PC-9 (cell line): Measurements from ENCODE around the gene VEGFB. TPM values are rescaled to one million over a fixed set of nuclear protein-coding genes. Genes with fewer than 3 reads are reported as not detected.
A peak's percentile ranks its signal among the peaks of the same experiment; 100 is the strongest.

ENCODE experiments used
- BruUV-seq: library from RNA; stranded (reverse); fragments of 400-500 nt; replicated peaks from 2 replicates; lab custom pipeline; 2021; lab: Mats Ljungman, UMichigan
- CTCF ChIA-PET: fragments of 300-600 bp; sonication (Branson Sonifier 250); formaldehyde crosslinking; loops from one replicate; lab custom pipeline; 2022; ENCODE audit warnings: antibody characterized with exemption; lab: Charles Lee
- POLR2A ChIA-PET: fragments of 300-600 bp; sonication (Branson Sonifier 250); formaldehyde crosslinking; loops from one replicate; lab custom pipeline; 2022; ENCODE audit warnings: antibody characterized with exemption; ENCODE audit not compliant: unreplicated experiment; lab: Charles Lee
- DNase-seq, 2 experiments: peaks; one replicate each; pipeline versions ENCODE4 v3.0.0 to v3.0.0-alpha.2; 2015 to 2022; ENCODE audit warnings: mixed read lengths in 1 of 2
- H2AFZ ChIP-seq: fragments of 200-600 bp; sonication (generic); 2 replicates; pipeline ENCODE4 v1.8.1; 2017; ENCODE audit warnings: antibody characterized with exemption
- H3F3A ChIP-seq: fragments of 200-600 bp; sonication (generic); 2 replicates; pipeline ENCODE4 v1.8.1; 2017; ENCODE audit warnings: antibody characterized with exemption, mild to moderate bottlenecking, low read depth; ENCODE audit not compliant: insufficient read depth
- H3K27ac ChIP-seq: fragments of 200-600 bp; sonication (generic); 2 replicates; pipeline ENCODE4 v1.6.1; 2016; ENCODE audit warnings: mixed run types
- H3K27me3 ChIP-seq: fragments of 200-600 bp; sonication (generic); 2 replicates; pipeline ENCODE4 v1.6.1; 2016; ENCODE audit warnings: low read depth, mixed run types; ENCODE audit not compliant: insufficient read depth
- H3K36me3 ChIP-seq: fragments of 200-600 bp; sonication (generic); 2 replicates; pipeline ENCODE4 v1.6.1; 2016; ENCODE audit warnings: low read depth, mixed run types
- H3K4me1 ChIP-seq: fragments of 200-600 bp; sonication (generic); replicated peaks from 2 replicates; pipeline ENCODE4 v1.6.1; 2016; ENCODE audit warnings: mixed run types; ENCODE audit not compliant: insufficient read depth
- H3K4me2 ChIP-seq: fragments of 200-600 bp; sonication (generic); 2 replicates; pipeline ENCODE4 v1.6.1; 2017; ENCODE audit warnings: mixed run types
- H3K4me3 ChIP-seq: fragments of 200-600 bp; sonication (generic); 2 replicates; pipeline ENCODE4 v1.6.1; 2016; ENCODE audit warnings: mixed run types
- H3K79me2 ChIP-seq: fragments of 200-600 bp; sonication (generic); 2 replicates; pipeline ENCODE4 v1.6.1; 2017; ENCODE audit warnings: low read depth, mixed run types
- H3K9me2 ChIP-seq: fragments of 200-600 bp; sonication (generic); 2 replicates; pipeline ENCODE4 v1.8.1; 2017; ENCODE audit warnings: mild to moderate bottlenecking; ENCODE audit not compliant: insufficient read depth
- H3K9me3 ChIP-seq: fragments of 200-600 bp; sonication (generic); 2 replicates; pipeline ENCODE4 v1.8.1; 2016; ENCODE audit warnings: low read depth; ENCODE audit not compliant: insufficient read depth
- H4K20me1 ChIP-seq: fragments of 200-600 bp; sonication (generic); 2 replicates; pipeline ENCODE4 v1.8.1; 2017; ENCODE audit not compliant: insufficient read depth
- EZH2 ChIP-seq: fragments of 200-600 bp; sonication (generic); IDR thresholded peaks from 2 replicates; pipeline ENCODE4 v1.8.0; 2017; ENCODE audit warnings: antibody characterized with exemption, low read depth
- intact Hi-C: fragments of 100-400 bp; cut with micrococcal nuclease; formaldehyde crosslinking; loops from one replicate; pipeline ENCODE4 v1.10.0; 2022; ENCODE audit not compliant: unreplicated experiment
- total RNA-seq: library from RNA; stranded (reverse); gene quantifications from 2 replicates; pipeline ENCODE4 v1.2.3, GENCODE V29; 2021
- TF ChIP-seq, protein P1 (sequence below): fragments of 200-600 bp; sonication (generic); conservative IDR thresholded peaks from 2 replicates; pipeline ENCODE4 v1.6.1; 2017; ENCODE audit warnings: mixed run types, antibody characterized with exemption, mild to moderate bottlenecking, moderate library complexity

Gene VEGFB
- total RNA-seq, 1 experiment from 2014 or later = 129 TPM

GRCh38 chr11:64268893-64269539 is 34.6 kb downstream of the VEGFB start:
- Histone ChIP-seq H3K27ac (peak overlapping the region; percentile 89), H3K9me2 (no peaks in the 10 kb centered on the region), H3K36me3 (no peaks in the 10 kb centered on the region), H3K79me2 (peaks cover 22% of the 10 kb centered on the region), H3K9me3 (no peaks in the 10 kb centered on the region), H3K4me1 (peaks cover 25% of the 10 kb centered on the region), H3K4me2 (peak overlapping the region; percentile 91), H3K4me3 (peak overlapping the region; percentile 63), H4K20me1 (no peaks in the 10 kb centered on the region), H3F3A (peaks cover 49% of the 10 kb centered on the region), H3K27me3 (no peaks in the 10 kb centered on the region), H2AFZ (peak overlapping the region; percentile 78)
- no TSS peak for BruUV-seq
- ChIA-PET CTCF (interaction anchor here (0.5 to 1.3 kb wide), 4 partner anchors 17 to 1064 kb away, joined by 3 to 6 read pairs (median 4); partner anchors contain the start of gene PRDX5), POLR2A (interaction anchor here (0.5 to 0.6 kb wide), 3 partner anchors 17 to 55 kb away, joined by 3 to 13 read pairs (median 4); partner anchors contain the start of gene FKBP2)
- intact Hi-C loops = no loop called here
- peak; percentile 67 to 78 for DNase-seq
- no peak for TF ChIP-seq EZH2
- TF ChIP-seq, protein P1, sequence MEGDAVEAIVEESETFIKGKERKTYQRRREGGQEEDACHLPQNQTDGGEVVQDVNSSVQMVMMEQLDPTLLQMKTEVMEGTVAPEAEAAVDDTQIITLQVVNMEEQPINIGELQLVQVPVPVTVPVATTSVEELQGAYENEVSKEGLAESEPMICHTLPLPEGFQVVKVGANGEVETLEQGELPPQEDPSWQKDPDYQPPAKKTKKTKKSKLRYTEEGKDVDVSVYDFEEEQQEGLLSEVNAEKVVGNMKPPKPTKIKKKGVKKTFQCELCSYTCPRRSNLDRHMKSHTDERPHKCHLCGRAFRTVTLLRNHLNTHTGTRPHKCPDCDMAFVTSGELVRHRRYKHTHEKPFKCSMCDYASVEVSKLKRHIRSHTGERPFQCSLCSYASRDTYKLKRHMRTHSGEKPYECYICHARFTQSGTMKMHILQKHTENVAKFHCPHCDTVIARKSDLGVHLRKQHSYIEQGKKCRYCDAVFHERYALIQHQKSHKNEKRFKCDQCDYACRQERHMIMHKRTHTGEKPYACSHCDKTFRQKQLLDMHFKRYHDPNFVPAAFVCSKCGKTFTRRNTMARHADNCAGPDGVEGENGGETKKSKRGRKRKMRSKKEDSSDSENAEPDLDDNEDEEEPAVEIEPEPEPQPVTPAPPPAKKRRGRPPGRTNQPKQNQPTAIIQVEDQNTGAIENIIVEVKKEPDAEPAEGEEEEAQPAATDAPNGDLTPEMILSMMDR = no peak

- BruUV-seq = TSS peak; percentile 59
These were observed 35.3 kb downstream of the VEGFB start for GRCh38 chr11:64269540-64270220.

More at GRCh38 chr11:64269540-64270220, 35.3 kb downstream of the VEGFB start:
- POLR2A ChIA-PET = interaction anchor here (0.5 to 0.7 kb wide), 6 partner anchors 18 to 1542 kb away, joined by 3 to 13 read pairs (median 4); partner anchors contain the start of genes FKBP2, HNRNPUL2 and TRMT112
- Histone ChIP-seq H3K27ac (peak overlapping the region; percentile 89), H3F3A (peaks cover 54% of the 10 kb centered on the region), H3K79me2 (peaks cover 25% of the 10 kb centered on the region), H3K27me3 (no peaks in the 10 kb centered on the region), H3K4me1 (peaks cover 25% of the 10 kb centered on the region), H3K4me3 (peak overlapping the region; percentile 63), H4K20me1 (no peaks in the 10 kb centered on the region), H3K9me3 (no peaks in the 10 kb centered on the region), H3K9me2 (no peaks in the 10 kb centered on the region), H2AFZ (peak overlapping the region; percentile 78), H3K36me3 (no peaks in the 10 kb centered on the region), H3K4me2 (peak overlapping the region; percentile 91)
- intact Hi-C loops = loop anchor here (1.0 kb wide), 5 partner anchors 16 to 65 kb away; partner anchors contain the start of genes ESRRA, FKBP2 and GPR137
- no peak for TF ChIP-seq EZH2
- TF ChIP-seq, protein P1 = peak; percentile 35; the same call in 1 of the 2 replicates
- peak; percentile 99 for DNase-seq
- CTCF ChIA-PET = interaction anchor here (0.5 to 1.0 kb wide), 5 partner anchors 18 to 1063 kb away, joined by 3 to 6 read pairs (median 5); partner anchors contain the start of gene PRDX5
